Measurements from ENCODE around the gene CDC42BPA.
A peak's percentile ranks its signal among the peaks of the same experiment; 100 is the strongest.

The CDC42BPA gene, protein sequence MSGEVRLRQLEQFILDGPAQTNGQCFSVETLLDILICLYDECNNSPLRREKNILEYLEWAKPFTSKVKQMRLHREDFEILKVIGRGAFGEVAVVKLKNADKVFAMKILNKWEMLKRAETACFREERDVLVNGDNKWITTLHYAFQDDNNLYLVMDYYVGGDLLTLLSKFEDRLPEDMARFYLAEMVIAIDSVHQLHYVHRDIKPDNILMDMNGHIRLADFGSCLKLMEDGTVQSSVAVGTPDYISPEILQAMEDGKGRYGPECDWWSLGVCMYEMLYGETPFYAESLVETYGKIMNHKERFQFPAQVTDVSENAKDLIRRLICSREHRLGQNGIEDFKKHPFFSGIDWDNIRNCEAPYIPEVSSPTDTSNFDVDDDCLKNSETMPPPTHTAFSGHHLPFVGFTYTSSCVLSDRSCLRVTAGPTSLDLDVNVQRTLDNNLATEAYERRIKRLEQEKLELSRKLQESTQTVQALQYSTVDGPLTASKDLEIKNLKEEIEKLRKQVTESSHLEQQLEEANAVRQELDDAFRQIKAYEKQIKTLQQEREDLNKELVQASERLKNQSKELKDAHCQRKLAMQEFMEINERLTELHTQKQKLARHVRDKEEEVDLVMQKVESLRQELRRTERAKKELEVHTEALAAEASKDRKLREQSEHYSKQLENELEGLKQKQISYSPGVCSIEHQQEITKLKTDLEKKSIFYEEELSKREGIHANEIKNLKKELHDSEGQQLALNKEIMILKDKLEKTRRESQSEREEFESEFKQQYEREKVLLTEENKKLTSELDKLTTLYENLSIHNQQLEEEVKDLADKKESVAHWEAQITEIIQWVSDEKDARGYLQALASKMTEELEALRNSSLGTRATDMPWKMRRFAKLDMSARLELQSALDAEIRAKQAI (N-terminal part only)

DNA sequence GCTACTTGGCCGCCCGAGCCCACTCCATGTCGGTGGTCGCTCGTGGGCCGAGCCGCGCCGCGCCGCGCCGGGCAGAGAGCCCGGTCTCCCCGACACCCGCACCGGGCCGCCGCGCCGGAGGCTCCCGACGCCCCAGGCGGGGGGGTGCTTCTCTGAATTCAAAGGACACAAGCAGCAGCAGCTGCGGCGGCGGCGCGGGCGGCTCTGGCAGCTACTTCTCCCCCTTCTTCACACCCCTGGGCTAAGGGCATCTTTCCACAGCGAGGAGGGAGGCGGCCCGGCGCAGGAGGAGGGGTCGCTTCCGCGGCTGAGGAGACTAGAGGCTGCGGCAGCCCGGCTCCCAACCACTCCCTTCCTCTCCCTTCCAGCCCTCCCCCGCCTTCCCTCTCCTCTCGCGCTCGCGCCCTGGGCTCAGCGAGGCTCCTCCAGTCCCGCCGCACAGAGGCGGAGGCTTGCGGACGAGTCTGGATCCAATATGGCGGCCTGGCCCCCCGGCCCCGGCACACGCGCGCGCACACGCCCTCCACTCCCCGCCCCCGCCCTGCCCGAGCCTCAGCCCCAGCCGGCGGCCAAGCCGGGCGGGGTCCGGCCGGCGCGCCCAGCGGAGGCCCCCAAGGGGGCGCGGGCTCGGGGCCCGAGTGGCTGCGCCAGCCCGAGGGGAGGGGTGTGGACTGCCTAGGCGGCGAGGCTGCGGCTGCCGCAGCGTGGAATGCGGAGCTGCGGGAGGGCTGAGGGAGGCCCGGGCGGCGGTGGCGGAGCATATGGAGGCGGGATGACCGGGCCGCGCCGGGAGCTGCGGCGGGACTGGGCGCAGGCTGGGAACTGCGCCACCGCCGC, at the start of gene CDC42BPA:
Gene CDC42BPA (minus strand): TSS at position 477 of the 837 bp plus-strand sequence. CDS start 1,310 bp downstream, outside the sequence.
- no peak for DNase-seq (ENCODE audit: low read depth, low spot score)
- Histone ChIP-seq H3K27me3 (ENCODE audit: control insufficient read depth, insufficient read depth, low read length) (no peaks in the 10 kb centered on the region), H3K4me1 (ENCODE audit: control insufficient read depth, insufficient read depth, low read length) (no peaks in the 10 kb centered on the region), H3K9me3 (ENCODE audit: control insufficient read depth, insufficient read depth, low read length) (no peaks in the 10 kb centered on the region), H3K27ac (ENCODE audit: low read length) (no peak within 1 kb of the TSS), H3K4me3 (ENCODE audit: low read length) (peak within 1 kb of the TSS; percentile 81), H3K36me3 (ENCODE audit: control insufficient read depth, insufficient read depth, low read length) (no peaks in the 10 kb centered on the region)
- no CpG with 5 or more reads among the region's 98 CpGs for WGBS (ENCODE audit: insufficient coverage, insufficient read length)

DNA sequence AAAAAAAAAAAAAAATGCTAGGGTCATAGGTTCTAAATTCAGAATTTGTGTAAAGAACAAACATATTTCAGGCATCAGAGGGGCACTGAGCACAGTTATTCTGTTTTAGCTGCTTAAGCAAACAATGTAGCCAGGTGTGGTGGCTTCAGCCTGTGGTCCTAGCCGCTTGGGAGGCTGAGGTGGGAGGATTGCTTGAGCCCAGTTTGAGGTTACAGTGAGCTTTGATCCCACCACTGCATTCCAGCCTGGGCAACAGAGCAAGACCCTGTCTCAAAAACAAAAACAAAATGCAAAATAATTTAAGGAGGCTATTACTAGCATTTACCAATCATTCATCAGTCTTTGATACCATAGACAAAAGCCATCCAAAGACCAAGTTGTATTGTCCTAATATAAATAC, 49.7 kb upstream of the CDC42BPA start:
- Histone ChIP-seq H3K9me3 (ENCODE audit: control insufficient read depth, insufficient read depth, low read length) (no peaks in the 10 kb centered on the region), H3K4me3 (ENCODE audit: low read length) (no peak overlapping the region), H3K4me1 (ENCODE audit: control insufficient read depth, insufficient read depth, low read length) (no peaks in the 10 kb centered on the region), H3K36me3 (ENCODE audit: control insufficient read depth, insufficient read depth, low read length) (no peaks in the 10 kb centered on the region), H3K27me3 (ENCODE audit: control insufficient read depth, insufficient read depth, low read length) (no peaks in the 10 kb centered on the region), H3K27ac (ENCODE audit: low read length) (no peak overlapping the region)
- DNase-seq (ENCODE audit: low read depth, low spot score) = no peak
- no CpG with 5 or more reads among the region's 1 CpG for WGBS (ENCODE audit: insufficient coverage, insufficient read length)

DNA sequence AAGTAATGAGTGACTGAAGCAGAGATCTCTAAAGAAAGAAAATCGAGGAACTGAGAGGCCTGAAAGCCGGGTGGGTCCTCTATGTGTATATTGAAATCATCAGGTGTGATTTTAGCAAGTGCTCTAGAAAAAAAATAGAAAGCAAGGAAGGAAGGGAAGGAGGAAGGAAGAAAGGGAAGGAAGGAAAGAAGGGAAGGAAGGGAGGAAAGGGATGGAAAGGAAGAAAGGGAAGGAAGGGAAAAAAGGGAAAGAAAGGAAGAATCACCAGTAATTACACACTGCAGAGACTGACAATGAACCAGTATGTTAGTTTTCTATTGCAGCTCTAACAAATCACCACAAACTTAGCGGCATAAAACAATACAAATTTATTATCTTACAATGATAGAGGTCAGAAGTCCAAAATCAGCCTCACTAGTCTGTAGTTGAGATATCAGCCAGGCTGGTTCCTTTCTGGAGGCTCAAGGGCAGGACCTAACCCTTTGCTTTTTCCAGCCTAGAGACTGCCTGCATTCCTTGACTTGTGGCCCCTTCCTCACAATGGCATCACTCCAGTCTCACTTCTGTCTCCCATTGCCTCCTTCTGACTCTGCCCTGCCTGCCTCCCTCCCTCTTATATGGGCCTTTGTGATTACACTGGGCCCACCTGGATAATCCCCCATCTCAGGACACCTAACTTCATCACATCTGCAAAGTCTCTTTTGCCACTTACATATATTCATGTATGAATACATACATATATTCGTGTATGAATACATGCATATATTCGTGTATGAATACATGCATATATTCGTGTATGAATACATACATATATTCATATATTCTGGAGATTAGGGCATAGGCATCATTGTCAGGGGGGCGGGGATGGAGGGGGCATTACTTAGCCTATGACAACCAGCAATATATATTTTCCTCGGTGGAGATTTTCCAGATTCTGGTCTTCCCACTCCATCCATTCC, 47.5 kb upstream of the CDC42BPA start:
- Histone ChIP-seq H3K4me3 (ENCODE audit: low read length) (no peak overlapping the region), H3K9me3 (ENCODE audit: control insufficient read depth, insufficient read depth, low read length) (no peaks in the 10 kb centered on the region), H3K27ac (ENCODE audit: low read length) (no peak overlapping the region), H3K4me1 (ENCODE audit: control insufficient read depth, insufficient read depth, low read length) (no peaks in the 10 kb centered on the region), H3K36me3 (ENCODE audit: control insufficient read depth, insufficient read depth, low read length) (no peaks in the 10 kb centered on the region), H3K27me3 (ENCODE audit: control insufficient read depth, insufficient read depth, low read length) (no peaks in the 10 kb centered on the region)
- DNase-seq (ENCODE audit: low read depth, low spot score) = no peak
- WGBS (ENCODE audit: insufficient coverage, insufficient read length) = no CpG with 5 or more reads among the region's 8 CpGs

DNA sequence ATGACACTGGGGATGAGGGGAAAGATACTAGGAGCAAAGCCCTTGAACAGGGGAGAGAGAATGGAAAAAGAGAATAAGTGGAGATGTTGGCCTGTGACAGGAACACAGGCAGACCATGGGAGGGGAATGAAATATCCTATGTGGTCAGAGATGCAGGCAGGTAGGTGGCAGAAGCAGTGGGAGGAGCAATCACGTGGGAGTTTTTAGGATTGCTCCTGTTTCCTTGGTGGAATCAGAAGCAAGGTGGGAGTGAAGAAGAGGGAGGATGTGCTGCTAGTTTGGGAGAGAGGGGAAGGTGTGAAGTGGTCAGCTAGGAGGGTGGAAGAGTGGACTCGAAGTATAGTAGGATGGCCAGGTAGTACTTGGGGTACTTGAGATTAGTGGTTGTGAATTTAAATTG, 46.4 kb upstream of the CDC42BPA start:
- no CpG with 5 or more reads among the region's 2 CpGs for WGBS (ENCODE audit: insufficient coverage, insufficient read length)
- DNase-seq (ENCODE audit: low read depth, low spot score) = no peak
- no peak overlapping the region for H3K4me3 ChIP-seq (ENCODE audit: low read length)
- H3K4me1 ChIP-seq (ENCODE audit: control insufficient read depth, insufficient read depth, low read length) = no peaks in the 10 kb centered on the region
- no peaks in the 10 kb centered on the region for H3K36me3 ChIP-seq (ENCODE audit: control insufficient read depth, insufficient read depth, low read length)
- H3K27me3 ChIP-seq (ENCODE audit: control insufficient read depth, insufficient read depth, low read length) = no peaks in the 10 kb centered on the region
- no peaks in the 10 kb centered on the region for H3K9me3 ChIP-seq (ENCODE audit: control insufficient read depth, insufficient read depth, low read length)
- H3K27ac ChIP-seq (ENCODE audit: low read length) = no peak overlapping the region

DNA sequence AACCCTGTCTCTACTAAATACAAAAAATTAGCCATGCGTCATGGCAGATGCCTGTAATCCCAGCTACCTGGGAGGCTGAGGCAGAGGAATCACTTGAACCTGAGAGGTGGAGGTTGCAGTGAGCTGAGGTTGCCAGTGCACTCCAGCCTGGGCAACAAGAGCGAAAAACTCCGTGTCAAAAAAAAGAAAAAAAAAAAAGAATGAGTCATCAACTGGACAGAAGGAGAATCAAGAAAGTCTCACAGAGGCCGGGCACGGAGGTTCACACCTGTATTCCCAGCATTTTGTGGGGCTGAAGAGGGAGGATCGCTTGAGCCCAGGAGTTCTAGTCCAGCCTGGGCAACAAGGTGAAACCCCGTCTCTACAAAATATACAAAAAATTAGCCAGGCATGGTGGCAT, 45.5 kb upstream of the CDC42BPA start:
- H3K36me3 ChIP-seq (ENCODE audit: control insufficient read depth, insufficient read depth, low read length) = no peaks in the 10 kb centered on the region
- H3K9me3 ChIP-seq (ENCODE audit: control insufficient read depth, insufficient read depth, low read length) = no peaks in the 10 kb centered on the region
- no peak overlapping the region for H3K27ac ChIP-seq (ENCODE audit: low read length)
- DNase-seq (ENCODE audit: low read depth, low spot score) = no peak
- no CpG with 5 or more reads among the region's 7 CpGs for WGBS (ENCODE audit: insufficient coverage, insufficient read length)
- H3K27me3 ChIP-seq (ENCODE audit: control insufficient read depth, insufficient read depth, low read length) = no peaks in the 10 kb centered on the region
- no peaks in the 10 kb centered on the region for H3K4me1 ChIP-seq (ENCODE audit: control insufficient read depth, insufficient read depth, low read length)
- H3K4me3 ChIP-seq (ENCODE audit: low read length) = no peak overlapping the region

DNA sequence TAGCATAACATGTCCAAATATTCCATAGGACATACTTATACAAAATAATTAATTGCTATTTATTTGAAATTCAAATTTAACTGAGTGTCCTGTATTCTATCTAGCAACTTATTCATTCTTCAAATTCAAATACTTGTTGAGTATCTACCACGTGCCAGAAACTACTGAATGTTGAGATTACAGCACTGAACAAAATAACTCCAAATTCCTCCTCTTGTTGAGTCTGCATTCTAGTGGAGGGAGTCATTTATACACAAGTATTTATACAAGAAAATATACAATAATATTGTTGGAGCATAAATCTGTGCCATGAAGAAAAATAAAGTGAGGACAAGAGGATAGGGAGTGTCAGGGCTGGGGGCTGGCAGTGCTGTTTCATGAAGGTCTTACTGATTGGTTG, 43.7 kb upstream of the CDC42BPA start:
- no peaks in the 10 kb centered on the region for H3K27me3 ChIP-seq (ENCODE audit: control insufficient read depth, insufficient read depth, low read length)
- no peak overlapping the region for H3K4me3 ChIP-seq (ENCODE audit: low read length)
- no CpG with 5 or more reads among the region's 1 CpG for WGBS (ENCODE audit: insufficient coverage, insufficient read length)
- H3K27ac ChIP-seq (ENCODE audit: low read length) = no peak overlapping the region
- DNase-seq (ENCODE audit: low read depth, low spot score) = no peak
- H3K9me3 ChIP-seq (ENCODE audit: control insufficient read depth, insufficient read depth, low read length) = no peaks in the 10 kb centered on the region
- H3K4me1 ChIP-seq (ENCODE audit: control insufficient read depth, insufficient read depth, low read length) = peaks cover 5% of the 10 kb centered on the region; the same call in 1 of the 2 replicates
- H3K36me3 ChIP-seq (ENCODE audit: control insufficient read depth, insufficient read depth, low read length) = no peaks in the 10 kb centered on the region

DNA sequence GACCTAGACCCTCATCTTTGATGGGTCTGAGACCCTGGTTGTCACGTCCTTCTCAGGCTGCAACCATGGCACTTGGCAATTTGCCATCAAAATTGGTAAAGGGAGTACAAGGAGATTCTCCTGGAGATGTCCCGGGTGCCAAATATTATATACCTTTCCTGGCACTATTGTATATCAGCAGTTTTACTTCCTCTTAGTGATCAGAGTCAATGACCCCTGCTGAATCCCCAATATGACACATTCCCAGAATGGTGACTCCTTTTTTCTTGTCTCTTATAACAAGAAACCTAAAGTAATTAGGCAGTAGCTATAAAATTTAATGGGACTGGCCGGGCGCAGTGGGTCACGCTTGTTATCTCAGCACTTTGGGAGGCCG, 39.6 kb upstream of the CDC42BPA start:
- H3K27ac ChIP-seq (ENCODE audit: low read length) = no peak overlapping the region
- H3K4me3 ChIP-seq (ENCODE audit: low read length) = no peak overlapping the region
- WGBS (ENCODE audit: insufficient coverage, insufficient read length) = no CpG with 5 or more reads among the region's 6 CpGs
- no peaks in the 10 kb centered on the region for H3K9me3 ChIP-seq (ENCODE audit: control insufficient read depth, insufficient read depth, low read length)
- no peak for DNase-seq (ENCODE audit: low read depth, low spot score)
- H3K27me3 ChIP-seq (ENCODE audit: control insufficient read depth, insufficient read depth, low read length) = no peaks in the 10 kb centered on the region
- H3K4me1 ChIP-seq (ENCODE audit: control insufficient read depth, insufficient read depth, low read length) = peaks cover 9% of the 10 kb centered on the region
- no peaks in the 10 kb centered on the region for H3K36me3 ChIP-seq (ENCODE audit: control insufficient read depth, insufficient read depth, low read length)

DNA sequence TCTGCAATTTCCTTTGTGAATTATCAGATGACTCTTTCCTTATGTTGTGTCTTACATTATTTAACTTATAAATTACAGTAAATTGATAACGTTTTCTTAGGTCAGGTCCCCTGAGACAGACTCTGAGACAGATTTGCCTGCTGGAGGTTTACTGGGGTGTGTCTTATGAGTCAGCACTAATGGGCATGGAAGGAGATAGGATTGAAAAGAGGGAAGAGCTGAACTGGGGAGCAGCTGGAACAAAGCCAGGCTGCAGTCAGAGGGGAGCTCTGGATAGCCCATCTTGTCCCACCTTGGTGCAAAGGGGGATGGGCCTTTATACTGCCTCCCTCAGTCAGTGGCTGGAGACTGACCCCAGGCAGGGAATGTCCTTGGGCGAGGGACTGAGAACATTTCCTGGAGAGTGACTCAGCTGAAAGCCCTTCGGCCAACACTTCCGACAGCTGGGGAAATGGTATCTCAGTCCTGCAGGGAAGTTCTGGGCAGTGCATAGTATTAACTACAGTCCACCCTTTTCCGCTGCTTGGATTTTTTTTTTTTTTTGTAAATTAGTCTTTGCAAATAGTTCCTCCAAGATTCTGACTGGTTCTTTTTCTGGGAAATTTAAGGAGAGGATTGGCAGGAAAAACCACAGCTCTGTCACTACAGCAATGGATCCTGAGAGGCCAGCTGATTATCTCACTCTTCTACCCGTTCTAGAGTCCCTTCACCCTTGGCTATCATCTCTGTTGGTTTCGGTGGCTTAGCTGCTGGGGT, 39.1 kb upstream of the CDC42BPA start:
- H3K27me3 ChIP-seq (ENCODE audit: control insufficient read depth, insufficient read depth, low read length) = no peaks in the 10 kb centered on the region
- H3K4me1 ChIP-seq (ENCODE audit: control insufficient read depth, insufficient read depth, low read length) = peaks cover 9% of the 10 kb centered on the region
- no CpG with 5 or more reads among the region's 7 CpGs for WGBS (ENCODE audit: insufficient coverage, insufficient read length)
- no peak overlapping the region for H3K4me3 ChIP-seq (ENCODE audit: low read length)
- peak; percentile 25 for DNase-seq (ENCODE audit: low read depth, low spot score)
- no peaks in the 10 kb centered on the region for H3K36me3 ChIP-seq (ENCODE audit: control insufficient read depth, insufficient read depth, low read length)
- H3K27ac ChIP-seq (ENCODE audit: low read length) = no peak overlapping the region
- H3K9me3 ChIP-seq (ENCODE audit: control insufficient read depth, insufficient read depth, low read length) = no peaks in the 10 kb centered on the region

DNA sequence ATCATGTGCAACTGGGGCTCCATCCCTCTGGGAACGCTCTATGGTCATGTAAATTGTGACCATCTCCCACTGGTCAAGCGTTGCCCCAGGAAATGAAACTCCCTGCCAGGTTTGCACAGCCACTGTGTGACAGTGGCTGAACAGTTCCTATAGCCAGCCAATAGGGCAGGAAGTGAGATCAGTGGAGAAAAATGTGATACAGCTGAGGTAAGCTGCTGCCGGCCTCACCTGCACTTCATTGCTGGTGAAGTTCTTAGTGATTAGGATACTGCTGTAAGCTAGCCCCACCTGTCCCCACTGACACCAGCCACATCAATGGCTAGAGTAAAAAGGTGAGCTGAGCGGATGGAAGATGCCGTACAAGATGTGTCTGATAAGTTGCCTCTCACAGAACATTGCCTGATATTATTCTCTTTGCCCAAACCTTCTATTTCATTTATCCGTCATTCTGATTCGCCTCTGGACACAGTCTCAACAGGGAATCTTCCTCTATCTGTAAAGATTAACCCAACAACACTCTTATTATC, 38.4 kb upstream of the CDC42BPA start:
- WGBS (ENCODE audit: insufficient coverage, insufficient read length) = no CpG with 5 or more reads among the region's 7 CpGs
- H3K27ac ChIP-seq (ENCODE audit: low read length) = peak overlapping the region; percentile 45
- DNase-seq (ENCODE audit: low read depth, low spot score) = peak; percentile 80

More for the DNA sequence above, 38.4 kb upstream of the CDC42BPA start:
- Histone ChIP-seq H3K4me3 (ENCODE audit: low read length) (no peak overlapping the region), H3K4me1 (ENCODE audit: control insufficient read depth, insufficient read depth, low read length) (peaks cover 9% of the 10 kb centered on the region), H3K36me3 (ENCODE audit: control insufficient read depth, insufficient read depth, low read length) (no peaks in the 10 kb centered on the region), H3K27me3 (ENCODE audit: control insufficient read depth, insufficient read depth, low read length) (no peaks in the 10 kb centered on the region), H3K9me3 (ENCODE audit: control insufficient read depth, insufficient read depth, low read length) (no peaks in the 10 kb centered on the region)
